Breast epithelium (tissue), 4 donors: ENCODE results near the gene DAB1. TPM values are rescaled to one million over a fixed set of nuclear protein-coding genes. Genes with fewer than 3 reads are reported as not detected.

Experiments
- DNase-seq, 2 donors: peaks; one replicate each; pipeline ENCODE4 v3.0.0-alpha.2; 2019; ENCODE audit warnings: low spot score in 2 of 2
- H3K27ac ChIP-seq, 2 donors: fragments of 200-600 bp; sonication (generic) in 1 of 2; one replicate each; pipeline ENCODE4 v1.5.1; 2016 to 2019; ENCODE audit warnings: mild to moderate bottlenecking in 1 of 2
- H3K27me3 ChIP-seq, 2 donors: fragments of 200-600 bp; sonication (generic) in 1 of 2; one replicate each; pipeline versions ENCODE4 v1.5.1 to v1.6.0; 2017 to 2019; ENCODE audit warnings: control low read depth in 1 of 2, mild to moderate bottlenecking in 1 of 2
- H3K36me3 ChIP-seq: fragments of 200-600 bp; one replicate; pipeline ENCODE4 v1.5.1; 2019
- H3K4me1 ChIP-seq, 2 donors: fragments of 200-600 bp; sonication (generic); one replicate each; pipeline ENCODE4 v1.5.1; 2016 to 2019; ENCODE audit warnings: control low read depth in 1 of 2
- H3K4me3 ChIP-seq, 3 donors: fragments of 200-600 bp; sonication (generic); 1 replicate in 2 of 3; 2 replicates in 1 of 3; pipeline ENCODE4 v1.5.1; 2016 to 2019; ENCODE audit warnings: mild to moderate bottlenecking in 3 of 3, moderate library complexity in 2 of 3
- H3K9me3 ChIP-seq, 2 donors: fragments of 200-600 bp; sonication (generic) in 1 of 2; one replicate each; pipeline ENCODE4 v1.5.1; 2016 to 2019; ENCODE audit warnings: control low read depth in 1 of 2
- CTCF ChIP-seq, 3 donors: fragments of 450-650 bp; IDR thresholded peaks; one replicate each; pipeline ENCODE4 v1.5.1; 2016 to 2017; ENCODE audit warnings: antibody characterized with exemption in 3 of 3, mild to moderate bottlenecking in 3 of 3, moderate library complexity in 3 of 3
- POLR2A ChIP-seq: fragments of 450-650 bp; IDR thresholded peaks from one replicate; pipeline ENCODE4 v1.6.1; 2016; ENCODE audit warnings: antibody characterized with exemption, mild to moderate bottlenecking, moderate library complexity
- POLR2AphosphoS5 ChIP-seq, 3 donors: sonication (generic); formaldehyde crosslinking; IDR thresholded peaks; one replicate each; pipeline ENCODE4 v1.6.1; 2017; ENCODE audit warnings: antibody characterized with exemption in 3 of 3
- intact Hi-C: fragments of 100-400 bp; cut with DNase I; formaldehyde crosslinking; loops from one replicate; pipeline ENCODE4 v1.15.1; 2023; ENCODE audit warnings: low total_unique reads
- total RNA-seq, 3 donors: library from RNA; depleted of rRNA; stranded (reverse); fragments of >200 nt; gene quantifications; one replicate each; pipeline ENCODE4 v1.1.0, GENCODE V29; 2016

Gene DAB1
- total RNA-seq, 3 donors from 2014 or later, result 0.48 to 0.66 (median 0.59) TPM

GRCh38 chr1:56967355-56967754, 456.5 kb downstream of the DAB1 start:
- TF ChIP-seq CTCF (IDR thresholded peaks at IDR 0.05), result no peak
- TF ChIP-seq POLR2A, result no peak
- TF ChIP-seq POLR2AphosphoS5 (IDR thresholded peaks at IDR 0.05), result no peak

GRCh38 chr1:56966698-56966999, 457.2 kb downstream of the DAB1 start:
- DNase-seq, result no peak
- Histone ChIP-seq H3K4me1 (no peaks in the 10 kb centered on the region), H3K9me3 (no peaks in the 10 kb centered on the region), H3K27me3 (no peaks in the 10 kb centered on the region), H3K27ac (no peak overlapping the region), H3K36me3 (no peaks in the 10 kb centered on the region), H3K4me3 (no peak overlapping the region)
- TF ChIP-seq CTCF (IDR thresholded peaks at IDR 0.05), result no peak
- no peak for TF ChIP-seq POLR2A
- no peak for TF ChIP-seq POLR2AphosphoS5 (IDR thresholded peaks at IDR 0.05)
- intact Hi-C loops, result loop anchor here (2.0 kb wide), 1 partner anchor 58 kb away; no protein-coding TSS in a partner anchor

More at GRCh38 chr1:56967355-56967754, 456.5 kb downstream of the DAB1 start:
- no peak overlapping the region for H3K4me3 ChIP-seq
- no peaks in the 10 kb centered on the region for H3K4me1 ChIP-seq
- intact Hi-C loops, result loop anchor here (2.0 kb wide), 1 partner anchor 59 kb away; no protein-coding TSS in a partner anchor
- no peaks in the 10 kb centered on the region for H3K9me3 ChIP-seq
- no peak overlapping the region for H3K27ac ChIP-seq
- no peaks in the 10 kb centered on the region for H3K27me3 ChIP-seq
- no peak for DNase-seq
- H3K36me3 ChIP-seq, result no peaks in the 10 kb centered on the region

GRCh38 chr1:56965916-56966697, 457.8 kb downstream of the DAB1 start, which contains the start of gene C8B:
Gene C8B (minus strand): TSS chr1:56966015. CDS start chr1:56965948, 67 bp downstream.
- Histone ChIP-seq H3K4me1 (no peaks in the 10 kb centered on the region), H3K27me3 (no peaks in the 10 kb centered on the region), H3K4me3 (no peak within 1 kb of the TSS), H3K9me3 (no peaks in the 10 kb centered on the region), H3K27ac (no peak within 1 kb of the TSS), H3K36me3 (no peaks in the 10 kb centered on the region)
- TF ChIP-seq POLR2A, result no peak
- no peak for TF ChIP-seq POLR2AphosphoS5 (IDR thresholded peaks at IDR 0.05)
- no peak for TF ChIP-seq CTCF (IDR thresholded peaks at IDR 0.05)
- intact Hi-C loops, result loop anchor here (2.0 kb wide), 1 partner anchor 57 kb away; no protein-coding TSS in a partner anchor
- DNase-seq, result no peak

GRCh38 chr1:56965191-56965590, 458.7 kb downstream of the DAB1 start:
- no peak for TF ChIP-seq CTCF (IDR thresholded peaks at IDR 0.05)
- no peak for TF ChIP-seq POLR2A
- TF ChIP-seq POLR2AphosphoS5 (IDR thresholded peaks at IDR 0.05), result no peak
- Histone ChIP-seq H3K27ac (no peak overlapping the region), H3K9me3 (no peaks in the 10 kb centered on the region), H3K4me1 (no peaks in the 10 kb centered on the region), H3K27me3 (no peaks in the 10 kb centered on the region), H3K4me3 (no peak overlapping the region), H3K36me3 (no peaks in the 10 kb centered on the region)
- DNase-seq, result no peak
- intact Hi-C loops, result no loop called here

GRCh38 chr1:56964349-56965017, 459.4 kb downstream of the DAB1 start:
- H3K27me3 ChIP-seq, result no peaks in the 10 kb centered on the region
- H3K4me3 ChIP-seq, result no peak overlapping the region
- intact Hi-C loops, result no loop called here
- H3K9me3 ChIP-seq, result no peaks in the 10 kb centered on the region
- no peaks in the 10 kb centered on the region for H3K36me3 ChIP-seq
- H3K4me1 ChIP-seq, result no peaks in the 10 kb centered on the region
- no peak for DNase-seq
- no peak overlapping the region for H3K27ac ChIP-seq
- TF ChIP-seq CTCF (IDR thresholded peaks at IDR 0.05), result no peak
- no peak for TF ChIP-seq POLR2A
- TF ChIP-seq POLR2AphosphoS5 (IDR thresholded peaks at IDR 0.05), result no peak
